ENCODE results near the gene COL23A1.

The COL23A1 gene

DNA sequence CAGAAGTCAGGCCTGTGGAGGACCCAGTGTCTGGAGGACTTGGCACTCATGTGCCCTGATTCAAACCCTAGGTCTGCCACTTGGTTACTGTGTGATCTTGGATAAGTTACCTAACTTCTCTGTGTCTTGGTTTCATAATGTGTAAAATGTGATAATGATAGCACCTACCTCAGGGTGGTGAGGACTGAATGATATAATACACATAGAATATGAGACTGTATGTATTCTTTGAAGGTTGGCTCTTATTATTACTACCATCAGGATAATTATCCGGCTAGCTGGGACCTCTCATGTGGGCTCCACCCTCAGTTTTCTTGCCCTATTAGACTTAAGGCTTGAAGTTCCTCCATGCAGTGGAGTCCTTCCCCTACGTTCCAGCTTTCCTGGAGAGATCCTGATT, 172.2 kb downstream of the COL23A1 start:
- no peak for DNase-seq (ENCODE audit: low spot score)
- TF ChIP-seq, protein P1, sequence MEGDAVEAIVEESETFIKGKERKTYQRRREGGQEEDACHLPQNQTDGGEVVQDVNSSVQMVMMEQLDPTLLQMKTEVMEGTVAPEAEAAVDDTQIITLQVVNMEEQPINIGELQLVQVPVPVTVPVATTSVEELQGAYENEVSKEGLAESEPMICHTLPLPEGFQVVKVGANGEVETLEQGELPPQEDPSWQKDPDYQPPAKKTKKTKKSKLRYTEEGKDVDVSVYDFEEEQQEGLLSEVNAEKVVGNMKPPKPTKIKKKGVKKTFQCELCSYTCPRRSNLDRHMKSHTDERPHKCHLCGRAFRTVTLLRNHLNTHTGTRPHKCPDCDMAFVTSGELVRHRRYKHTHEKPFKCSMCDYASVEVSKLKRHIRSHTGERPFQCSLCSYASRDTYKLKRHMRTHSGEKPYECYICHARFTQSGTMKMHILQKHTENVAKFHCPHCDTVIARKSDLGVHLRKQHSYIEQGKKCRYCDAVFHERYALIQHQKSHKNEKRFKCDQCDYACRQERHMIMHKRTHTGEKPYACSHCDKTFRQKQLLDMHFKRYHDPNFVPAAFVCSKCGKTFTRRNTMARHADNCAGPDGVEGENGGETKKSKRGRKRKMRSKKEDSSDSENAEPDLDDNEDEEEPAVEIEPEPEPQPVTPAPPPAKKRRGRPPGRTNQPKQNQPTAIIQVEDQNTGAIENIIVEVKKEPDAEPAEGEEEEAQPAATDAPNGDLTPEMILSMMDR (IDR thresholded peaks at IDR 0.05; ENCODE audit: extremely low read depth, insufficient read depth, missing control alignments), result no peak
- in situ Hi-C loops (cut with MboI; ENCODE audit: low pct_unique_long_range_greater_than_20kb, low sequenced_read_pairs, unreplicated experiment), result no loop called here

DNA sequence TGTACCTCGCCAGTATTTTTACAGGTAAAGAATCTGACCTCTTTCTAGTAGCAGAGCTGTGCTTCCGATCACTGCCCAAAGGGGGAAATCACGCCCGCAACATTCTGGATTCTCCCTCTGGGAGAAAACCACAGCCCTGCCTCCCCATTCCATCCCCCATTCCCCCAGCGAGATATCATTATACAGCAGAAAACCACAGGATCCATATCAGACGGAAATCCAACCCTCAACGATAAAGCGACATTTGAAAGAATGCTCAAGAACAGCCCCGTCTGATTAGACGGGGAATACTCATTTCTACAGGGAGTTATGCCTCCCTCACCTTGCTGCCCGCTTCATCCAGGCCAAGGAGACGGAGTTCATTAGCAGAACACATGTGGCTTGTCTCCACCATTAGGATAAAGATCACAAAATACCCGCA, 172.8 kb downstream of the COL23A1 start:
- TF ChIP-seq, protein P1 (IDR thresholded peaks at IDR 0.05; ENCODE audit: extremely low read depth, insufficient read depth, missing control alignments), result no peak
- in situ Hi-C loops (cut with MboI; ENCODE audit: low pct_unique_long_range_greater_than_20kb, low sequenced_read_pairs, unreplicated experiment), result no loop called here
- DNase-seq (ENCODE audit: low spot score), result no peak

DNA sequence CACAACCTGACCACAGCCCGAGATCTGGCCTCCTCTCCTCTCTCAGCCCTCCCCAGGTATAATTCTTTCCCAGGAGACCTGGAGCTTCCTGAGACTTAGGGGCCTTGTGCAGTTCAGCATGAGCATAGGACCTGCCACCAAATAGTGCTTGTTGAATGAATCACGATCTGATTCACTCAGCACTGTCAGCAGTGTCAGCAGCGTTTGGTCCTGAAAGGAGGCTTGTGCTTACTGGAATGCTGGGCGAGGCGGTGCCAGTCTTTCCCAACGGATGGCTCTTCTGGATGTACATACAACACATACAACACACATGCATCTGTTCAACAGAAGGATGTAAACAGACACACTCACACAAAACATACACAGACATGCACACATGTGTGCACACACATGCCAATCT, 173.3 kb downstream of the COL23A1 start:
- no peak for DNase-seq (ENCODE audit: low spot score)
- TF ChIP-seq, protein P1 (IDR thresholded peaks at IDR 0.05; ENCODE audit: extremely low read depth, insufficient read depth, missing control alignments), result no peak
- in situ Hi-C loops (cut with MboI; ENCODE audit: low pct_unique_long_range_greater_than_20kb, low sequenced_read_pairs, unreplicated experiment), result no loop called here

DNA sequence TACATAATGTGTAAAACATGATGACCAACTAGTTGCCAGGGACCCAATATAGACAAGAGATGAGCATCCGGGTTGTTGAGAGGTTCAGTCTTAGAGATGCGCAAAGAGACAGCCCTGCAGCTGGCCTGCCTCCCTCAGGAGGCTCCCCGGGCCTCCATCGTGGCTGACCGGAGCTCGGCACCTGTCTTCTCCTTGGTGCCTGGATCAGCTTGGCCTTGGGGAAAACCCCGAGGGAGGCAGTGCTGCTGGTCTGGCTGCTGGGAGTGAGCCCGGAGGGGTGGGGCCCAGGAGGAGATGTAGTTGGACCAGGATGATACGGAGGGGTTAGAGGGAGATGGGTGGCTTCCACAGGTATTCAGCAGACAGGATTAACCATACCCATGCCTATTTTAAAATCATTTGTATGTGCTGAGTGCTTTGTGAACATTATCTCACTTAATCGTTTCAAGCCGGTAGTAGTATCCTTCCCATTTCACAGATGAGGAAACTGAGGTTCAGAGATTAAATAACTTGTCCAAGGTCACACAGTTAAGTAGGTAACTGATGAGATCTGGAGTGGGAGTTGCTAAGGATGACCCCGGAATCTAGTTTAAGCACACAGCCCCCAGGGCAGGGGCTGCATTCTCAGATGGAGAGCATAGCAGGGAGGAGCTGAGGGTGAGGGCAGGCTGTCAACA, 173.8 kb downstream of the COL23A1 start:
- TF ChIP-seq, protein P1 (IDR thresholded peaks at IDR 0.05; ENCODE audit: extremely low read depth, insufficient read depth, missing control alignments), result no peak
- DNase-seq (ENCODE audit: low spot score), result no peak
- in situ Hi-C loops (cut with MboI; ENCODE audit: low pct_unique_long_range_greater_than_20kb, low sequenced_read_pairs, unreplicated experiment), result no loop called here

DNA sequence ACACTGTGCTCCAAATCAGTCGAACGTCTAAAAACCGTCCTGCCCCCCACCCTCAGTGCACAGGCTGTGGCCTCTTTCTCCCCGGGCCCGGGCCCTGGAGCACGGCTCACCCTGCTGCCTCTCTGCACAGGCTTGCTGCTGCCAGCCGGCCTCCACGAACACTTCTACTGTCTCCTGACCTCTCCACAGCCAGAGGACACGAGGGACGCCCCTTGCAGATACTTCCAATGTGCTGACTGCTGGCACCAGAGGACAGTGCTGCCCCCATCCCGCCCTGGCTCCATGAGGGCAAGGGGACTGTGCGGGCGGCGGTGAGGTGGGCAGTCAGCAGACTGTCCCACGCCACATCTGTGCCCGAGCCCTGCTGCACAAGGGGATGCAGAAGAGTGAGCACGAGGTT, 174.8 kb downstream of the COL23A1 start:
- in situ Hi-C loops (cut with MboI; ENCODE audit: low pct_unique_long_range_greater_than_20kb, low sequenced_read_pairs, unreplicated experiment), result no loop called here
- DNase-seq (ENCODE audit: low spot score), result no peak
- TF ChIP-seq, protein P1 (IDR thresholded peaks at IDR 0.05; ENCODE audit: extremely low read depth, insufficient read depth, missing control alignments), result no peak

DNA sequence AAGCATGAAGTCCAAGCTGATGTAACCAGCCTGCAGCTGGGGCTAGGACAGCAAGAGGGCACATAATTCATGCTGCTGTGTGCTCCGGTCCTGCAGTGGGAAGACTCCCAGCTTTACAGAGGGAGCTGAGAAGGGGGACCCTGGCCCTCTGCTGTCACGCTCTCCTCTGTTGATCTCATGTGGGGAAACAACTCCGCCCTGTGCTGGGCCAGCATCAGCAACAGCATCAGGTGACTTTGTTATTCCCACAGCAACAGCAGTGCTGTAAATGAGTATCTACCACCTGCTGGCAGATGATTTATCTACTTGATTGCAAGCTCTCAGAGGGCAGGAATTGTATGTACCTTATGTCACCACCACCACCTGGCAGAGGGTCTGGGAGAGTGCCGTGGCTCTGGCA, 176.2 kb downstream of the COL23A1 start:
- in situ Hi-C loops (cut with MboI; ENCODE audit: low pct_unique_long_range_greater_than_20kb, low sequenced_read_pairs, unreplicated experiment), result no loop called here
- TF ChIP-seq, protein P1 (IDR thresholded peaks at IDR 0.05; ENCODE audit: extremely low read depth, insufficient read depth, missing control alignments), result no peak
- DNase-seq (ENCODE audit: low spot score), result no peak

Data from GM13977 (cell line).